Measurements from ENCODE around the gene TPSB2. TPM values are rescaled to one million over a fixed set of nuclear protein-coding genes. Genes with fewer than 3 reads are reported as not detected.

Gene TPSB2
- total RNA-seq, 4 donors from 2014 or later = 7.5 to 304 (median 199) TPM

- no peak for TF ChIP-seq EP300 (IDR thresholded peaks at IDR 0.05)
- no peak for TF ChIP-seq CTCF (IDR thresholded peaks at IDR 0.05)
- Histone ChIP-seq H3K27me3 (peaks cover 0 to 3% (median 0%) of the 10 kb centered on the region in 4 donors), H3K36me3 (peaks cover 0 to 58% (median 45%) of the 10 kb centered on the region in 4 donors)
These were observed 31.8 kb downstream of the TPSB2 start for GRCh38 chr16:1198194-1198593.

GRCh38 chr16:1197237-1197866 lies 32.6 kb downstream of the TPSB2 start:
- DNase-seq (ENCODE audit: extremely low spot score) = no peak
- Histone ChIP-seq H3K9me3 (no peaks in the 10 kb centered on the region), H3K27me3 (peaks cover 0 to 3% (median 0%) of the 10 kb centered on the region in 4 donors), H3K36me3 (peaks cover 0 to 50% (median 36%) of the 10 kb centered on the region in 4 donors), H3K27ac (replicated peaks in 1 of 4) (peak overlapping the region in 3 of 4 donors; percentile 77 to 88 (median 85)), H3K4me3 (no peak overlapping the region), H3K4me1 (peaks cover 0 to 48% (median 39%) of the 10 kb centered on the region in 4 donors)
- TF ChIP-seq POLR2A (IDR thresholded peaks at IDR 0.05; ENCODE audit: low read depth) (no peak), CTCF (IDR thresholded peaks at IDR 0.05) (no peak), POLR2AphosphoS5 (IDR thresholded peaks at IDR 0.05) (no peak), EP300 (IDR thresholded peaks at IDR 0.05) (no peak)
- 56% methylated on average over 13 of the region's 19 CpGs for WGBS
- intact Hi-C loops (cut with DNase I) = no loop called here

More at GRCh38 chr16:1198194-1198593, 31.8 kb downstream of the TPSB2 start:
- intact Hi-C loops (cut with DNase I) = no loop called here
- H3K9me3 ChIP-seq = no peaks in the 10 kb centered on the region
- no peak overlapping the region for H3K4me3 ChIP-seq
- DNase-seq (ENCODE audit: extremely low spot score) = no peak
- H3K4me1 ChIP-seq = peaks cover 0 to 40% (median 31%) of the 10 kb centered on the region in 4 donors
- 87% methylated on average over 8 of the region's 18 CpGs for WGBS
- H3K27ac ChIP-seq (replicated peaks in 1 of 4) = peak overlapping the region in 2 of 4 donors; percentile 26 to 88

GRCh38 chr16:1196494-1196893 lies 33.5 kb downstream of the TPSB2 start:
- DNase-seq (ENCODE audit: extremely low spot score) = no peak
- intact Hi-C loops (cut with DNase I) = no loop called here
- H3K4me1 ChIP-seq = peaks cover 0 to 57% (median 48%) of the 10 kb centered on the region in 4 donors
- no peaks in the 10 kb centered on the region for H3K9me3 ChIP-seq
- WGBS = 75% methylated on average over 11 of the region's 11 CpGs
- TF ChIP-seq EP300 (IDR thresholded peaks at IDR 0.05) (no peak), POLR2AphosphoS5 (IDR thresholded peaks at IDR 0.05) (no peak), CTCF (IDR thresholded peaks at IDR 0.05) (no peak), POLR2A (IDR thresholded peaks at IDR 0.05; ENCODE audit: low read depth) (no peak)
- peak overlapping the region in 3 of 4 donors; percentile 77 to 88 (median 85) for H3K27ac ChIP-seq (replicated peaks in 1 of 4)
- no peak overlapping the region for H3K4me3 ChIP-seq
- peaks cover 0 to 41% (median 28%) of the 10 kb centered on the region in 4 donors for H3K36me3 ChIP-seq
- H3K27me3 ChIP-seq = peaks cover 0 to 3% (median 0%) of the 10 kb centered on the region in 4 donors

- DNase-seq (ENCODE audit: extremely low spot score) = no peak
- peaks cover 0 to 3% (median 0%) of the 10 kb centered on the region in 4 donors for H3K27me3 ChIP-seq
- H3K27ac ChIP-seq (replicated peaks in 1 of 4) = peak overlapping the region; percentile 27 to 88 (median 81)
- TF ChIP-seq POLR2A (IDR thresholded peaks at IDR 0.05; ENCODE audit: low read depth) (no peak), EP300 (IDR thresholded peaks at IDR 0.05) (no peak), POLR2AphosphoS5 (IDR thresholded peaks at IDR 0.05) (no peak), CTCF (IDR thresholded peaks at IDR 0.05) (no peak)
- H3K9me3 ChIP-seq = no peaks in the 10 kb centered on the region
- peaks cover 0 to 30% (median 16%) of the 10 kb centered on the region in 4 donors for H3K36me3 ChIP-seq
- intact Hi-C loops (cut with DNase I) = loop anchor here (2.0 kb wide), 1 partner anchor 89 kb away; no protein-coding TSS in a partner anchor
- peaks cover 0 to 68% (median 59%) of the 10 kb centered on the region in 4 donors for H3K4me1 ChIP-seq
- WGBS = 50% methylated on average over 5 of the region's 14 CpGs
- no peak overlapping the region for H3K4me3 ChIP-seq
These were observed 34.7 kb downstream of the TPSB2 start for GRCh38 chr16:1195393-1195666.
